Inferior parietal cortex (tissue), 1 donor: Measurements from ENCODE around the gene ENDOG.
"Not testable (repeated sequence)": the region's sequence is repeated elsewhere in the genome, so short reads cannot be mapped to it uniquely, and the experiment has no call there.

Source experiments
- DNase-seq: peaks from one replicate; pipeline ENCODE4 v3.0.0-alpha.2; 2016; ENCODE audit errors: extremely low spot score

Gene ENDOG

DNA sequence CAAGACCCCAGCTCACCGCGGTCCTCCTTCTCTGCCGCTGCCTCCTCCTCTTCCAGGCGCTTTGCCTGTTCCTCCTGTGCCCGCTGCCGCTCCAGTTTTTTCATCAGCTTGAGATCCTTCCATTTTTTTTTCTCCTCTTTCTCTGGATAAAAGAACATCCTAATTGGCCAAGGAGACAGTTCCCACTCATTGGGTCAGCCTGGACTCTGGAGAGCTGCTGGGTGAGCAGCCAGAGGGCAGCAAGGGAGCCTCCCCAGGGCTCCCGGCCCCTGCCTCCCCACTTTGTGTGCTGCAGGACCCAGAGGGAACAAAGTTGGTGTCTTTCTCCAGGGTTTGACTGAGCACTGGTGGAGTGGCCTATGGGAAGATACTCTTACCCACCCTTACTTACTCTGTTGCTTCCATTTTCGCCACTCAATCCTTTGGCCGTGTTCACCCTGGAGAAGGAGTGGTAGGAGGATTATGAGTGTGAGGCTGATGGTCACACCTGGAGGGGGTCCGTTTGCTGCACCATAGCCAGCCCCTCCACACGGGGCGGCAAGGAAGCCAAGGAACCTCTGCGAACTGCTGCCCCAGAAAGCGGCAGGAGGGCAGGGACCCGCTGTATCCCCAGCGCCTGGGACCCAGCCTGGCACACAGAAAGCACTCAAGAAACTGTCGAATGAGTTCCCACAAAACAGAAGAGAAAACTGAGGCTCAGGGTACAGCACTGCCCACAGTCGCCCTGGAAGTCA, 10.6 kb downstream of the ENDOG start:
- DNase-seq: no peak

DNA sequence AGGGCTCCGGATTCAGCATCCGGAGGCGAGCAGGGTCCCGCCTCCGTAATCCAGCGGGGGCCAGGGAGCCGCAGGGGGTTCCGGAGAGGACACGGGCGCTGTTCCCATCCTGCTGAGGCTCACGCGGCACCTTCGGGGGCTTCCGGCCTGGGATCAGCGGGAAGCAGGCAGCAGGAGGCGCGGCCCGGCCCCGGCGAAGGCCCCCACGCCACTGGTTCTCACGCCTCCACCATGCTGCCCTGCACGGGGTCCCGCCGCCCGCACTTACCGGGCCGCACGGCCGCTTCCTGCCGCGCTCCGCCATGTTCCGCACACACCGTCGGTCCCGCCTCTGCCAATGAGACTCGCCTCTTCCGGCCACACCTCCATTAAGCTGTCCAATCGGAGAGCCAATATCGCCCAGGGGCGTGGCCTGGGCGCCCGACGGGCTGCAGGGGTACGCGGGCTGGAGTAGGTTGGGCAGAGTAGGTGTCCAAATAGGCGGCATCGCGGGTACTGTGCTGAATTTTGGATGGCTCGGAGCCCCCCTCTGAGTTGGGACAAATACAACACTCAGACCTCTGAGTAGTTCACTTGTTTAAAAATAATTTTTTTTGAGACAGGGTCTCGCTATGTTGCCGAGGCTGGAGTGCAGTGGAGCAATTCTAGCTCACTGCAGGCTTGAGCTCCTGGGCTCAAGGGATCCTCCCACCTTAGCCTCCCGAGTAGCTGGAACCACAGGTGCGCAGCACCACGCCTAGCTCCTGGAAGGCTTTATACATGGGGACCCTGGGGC, 11.4 kb downstream of the ENDOG start, which contains the start of gene SPOUT1:
TSS of gene SPOUT1 (minus strand) at position 318 of the 775 bp plus-strand sequence. CDS start at position 304, 14 bp downstream.
- DNase-seq: peak; percentile 98

DNA sequence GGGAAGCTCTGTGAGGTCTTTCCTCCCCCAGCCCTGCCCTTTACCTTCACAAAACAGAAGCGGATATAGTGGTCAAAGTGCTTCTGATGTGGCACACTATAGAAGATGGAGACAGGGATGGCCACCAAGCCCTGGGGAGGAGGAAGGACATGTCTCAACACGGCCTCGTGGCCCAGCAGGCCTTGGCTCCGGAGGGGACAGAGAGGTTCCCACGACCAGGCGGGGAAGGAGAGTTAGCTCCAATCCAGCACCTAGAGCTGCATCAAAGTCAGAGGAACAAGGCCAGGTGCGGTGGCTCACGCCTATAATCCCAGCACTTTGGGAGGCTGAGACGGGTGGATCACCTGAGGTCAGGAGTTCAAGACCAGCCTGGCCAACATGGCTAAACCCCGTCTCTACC, 15.4 kb downstream of the ENDOG start:
- no peak for DNase-seq

DNA sequence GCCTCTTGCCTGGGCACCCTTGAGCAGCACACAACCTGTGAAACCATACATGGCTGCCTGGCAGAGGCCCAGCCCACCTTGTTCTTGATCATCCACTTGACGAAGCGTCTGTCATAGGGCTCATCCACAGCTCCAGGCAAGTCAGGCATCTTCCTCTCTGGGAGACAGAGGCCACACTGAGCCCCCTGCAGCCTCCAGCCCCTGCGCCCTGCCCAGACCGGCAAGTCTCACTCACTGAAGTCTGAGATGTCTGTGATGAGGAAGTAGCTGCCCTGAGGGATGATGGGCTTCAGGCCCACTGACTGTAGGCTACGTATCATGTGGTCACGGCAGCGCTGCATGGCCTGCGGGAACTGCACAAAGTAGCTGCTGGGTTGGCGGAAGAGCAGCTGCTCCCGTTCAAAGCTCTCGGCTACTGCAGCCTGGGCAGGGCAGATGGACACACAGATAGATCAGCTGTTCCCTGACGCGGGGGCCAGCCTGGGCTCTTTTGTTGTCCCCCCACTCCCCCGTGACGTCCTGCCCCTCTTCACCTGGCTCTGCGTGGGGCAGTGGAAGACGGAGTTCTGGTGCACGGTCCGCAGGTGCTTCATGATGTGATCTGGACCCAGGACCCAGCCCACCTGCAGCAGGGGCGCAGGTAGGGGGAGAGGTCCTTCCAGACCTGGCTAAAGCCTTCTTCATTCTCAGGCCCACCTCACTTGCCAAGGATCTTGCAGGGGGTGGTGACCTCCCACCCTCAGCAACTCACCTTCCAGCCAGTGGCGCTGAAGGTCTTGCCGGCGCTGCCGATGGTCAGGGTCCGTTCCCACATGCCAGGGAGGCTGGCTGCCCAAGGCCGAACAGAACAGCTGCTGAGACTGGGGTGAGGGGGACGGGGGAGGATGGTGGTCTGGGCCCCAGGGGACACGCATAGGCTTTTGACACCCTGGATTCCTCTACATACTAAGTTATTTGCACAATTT, 17.2 kb downstream of the ENDOG start:
- DNase-seq: no peak

DNA sequence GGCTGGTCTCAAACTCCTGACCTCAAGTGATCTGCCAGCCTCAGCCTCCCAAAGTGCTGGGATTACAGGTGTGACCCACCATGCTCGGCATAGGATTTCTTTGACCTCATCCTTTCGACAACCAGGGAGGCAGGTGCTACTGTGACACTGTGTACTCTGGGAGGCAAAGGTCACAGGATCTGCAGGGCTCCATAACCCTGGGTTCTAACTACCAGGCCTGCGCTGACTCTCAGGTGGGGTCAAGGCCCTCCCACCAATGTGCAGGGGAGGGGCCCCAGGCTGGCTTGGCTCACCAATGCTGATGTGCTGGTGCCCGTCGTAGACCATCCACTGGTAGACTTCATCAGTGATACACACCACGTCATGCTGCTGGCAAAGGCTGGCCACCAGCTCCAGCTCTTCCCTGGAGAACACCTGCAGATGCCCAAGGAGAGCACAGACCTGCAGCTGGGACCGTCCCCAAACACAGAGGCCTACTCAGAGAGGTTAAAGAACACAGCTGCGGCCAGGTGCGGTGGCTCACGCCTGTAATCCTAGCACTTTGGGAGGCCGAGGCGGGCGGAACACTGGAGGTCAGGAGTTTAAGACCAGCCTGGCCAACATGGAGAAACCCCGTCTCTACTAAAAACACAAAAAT, 18.3 kb downstream of the ENDOG start:
- no peak for DNase-seq

DNA sequence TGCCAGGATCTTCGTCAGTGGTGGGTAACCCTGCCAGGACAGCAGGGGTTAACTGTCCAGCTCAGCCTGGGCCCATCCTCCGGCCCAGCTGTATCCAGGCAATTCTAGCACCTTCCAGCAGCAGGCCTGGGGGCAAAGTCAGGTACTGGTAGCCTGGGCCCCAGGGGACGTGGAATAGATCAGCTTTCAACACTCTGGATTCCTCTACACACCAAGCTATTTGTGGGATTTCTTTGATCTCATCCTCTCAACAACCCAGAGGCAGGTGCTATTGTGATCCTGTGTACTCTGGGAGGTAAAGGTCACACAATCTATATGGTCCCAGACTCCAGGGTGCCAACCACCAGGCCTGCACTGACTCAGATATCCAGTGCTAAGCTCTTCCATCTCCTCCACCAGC, 20.0 kb downstream of the ENDOG start:
- DNase-seq: no peak

DNA sequence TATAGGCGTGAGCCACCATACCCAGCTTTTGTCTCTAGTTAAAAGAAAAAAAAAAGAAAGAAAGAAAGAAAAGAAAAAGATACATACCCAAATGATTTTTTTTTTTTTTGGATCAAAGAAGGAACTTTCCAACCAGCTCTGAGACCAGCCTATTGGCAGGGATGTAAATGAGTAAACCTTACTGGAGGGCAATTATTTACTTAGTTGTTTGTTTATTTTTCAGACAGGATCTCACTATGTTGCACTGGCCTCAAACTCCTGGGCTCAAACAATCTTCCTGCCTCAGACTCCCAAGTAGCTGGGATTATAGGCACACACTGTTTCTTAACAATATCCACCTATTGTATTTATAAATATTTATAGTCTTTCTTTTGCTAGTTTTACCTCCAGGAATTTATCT, 22.2 kb downstream of the ENDOG start:
- no peak for DNase-seq

DNA sequence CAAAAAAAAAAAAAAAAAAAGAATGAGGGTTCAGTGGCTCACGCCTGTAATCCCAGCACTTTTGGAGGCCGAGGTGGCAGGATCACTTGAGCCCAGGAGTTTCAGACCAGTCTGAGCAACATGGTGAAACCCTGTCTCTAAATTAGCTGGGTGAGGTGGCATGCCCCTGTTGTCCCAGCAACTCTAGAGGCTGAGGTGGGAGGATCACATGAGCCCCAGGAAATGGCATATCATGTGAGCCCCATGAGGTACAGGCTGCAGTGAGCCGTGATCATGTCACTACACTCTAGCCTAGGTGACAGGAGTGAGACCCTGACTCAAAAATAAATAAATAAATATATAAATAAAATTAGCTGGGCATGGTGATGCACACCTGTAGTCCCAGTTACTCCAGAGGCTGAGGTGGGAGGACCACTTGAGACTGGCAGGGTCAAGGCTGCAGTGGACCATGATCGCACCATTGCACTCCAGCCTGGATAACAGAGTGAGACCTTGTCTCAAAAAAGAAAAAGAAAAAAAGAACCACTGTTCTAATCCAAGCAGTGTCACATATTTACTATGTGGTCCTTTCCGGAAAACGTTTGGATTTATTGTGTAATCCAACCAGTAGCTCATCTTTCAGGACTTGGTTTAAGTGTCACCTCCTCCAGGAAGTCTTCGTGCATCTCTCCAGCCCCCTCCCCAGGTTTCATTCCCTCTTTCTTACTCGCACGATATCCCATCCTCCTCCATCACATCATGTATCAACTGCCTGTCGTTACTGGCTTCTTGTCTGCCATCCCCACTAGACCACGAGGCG, 23.6 kb downstream of the ENDOG start:
- DNase-seq: no peak

DNA sequence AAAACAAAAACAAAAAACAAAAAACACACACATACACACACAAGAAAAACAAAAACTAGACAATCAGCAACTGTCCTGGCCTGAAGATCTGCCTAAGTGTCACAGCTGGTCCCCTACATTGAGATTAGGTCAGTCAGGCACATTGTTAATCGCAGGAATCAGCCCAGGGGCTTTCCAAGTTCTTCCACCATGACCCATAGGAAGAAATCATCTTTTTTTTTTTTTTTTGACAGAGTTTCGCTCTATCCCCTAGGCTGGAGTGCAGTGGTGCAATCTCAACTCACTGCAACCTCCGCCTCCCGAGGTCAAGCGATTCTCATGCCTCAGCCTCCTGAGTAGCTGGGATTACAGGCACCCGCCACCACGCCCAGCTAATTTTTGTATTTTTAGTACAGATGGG, 24.9 kb downstream of the ENDOG start:
- not testable (repeated sequence) for DNase-seq

DNA sequence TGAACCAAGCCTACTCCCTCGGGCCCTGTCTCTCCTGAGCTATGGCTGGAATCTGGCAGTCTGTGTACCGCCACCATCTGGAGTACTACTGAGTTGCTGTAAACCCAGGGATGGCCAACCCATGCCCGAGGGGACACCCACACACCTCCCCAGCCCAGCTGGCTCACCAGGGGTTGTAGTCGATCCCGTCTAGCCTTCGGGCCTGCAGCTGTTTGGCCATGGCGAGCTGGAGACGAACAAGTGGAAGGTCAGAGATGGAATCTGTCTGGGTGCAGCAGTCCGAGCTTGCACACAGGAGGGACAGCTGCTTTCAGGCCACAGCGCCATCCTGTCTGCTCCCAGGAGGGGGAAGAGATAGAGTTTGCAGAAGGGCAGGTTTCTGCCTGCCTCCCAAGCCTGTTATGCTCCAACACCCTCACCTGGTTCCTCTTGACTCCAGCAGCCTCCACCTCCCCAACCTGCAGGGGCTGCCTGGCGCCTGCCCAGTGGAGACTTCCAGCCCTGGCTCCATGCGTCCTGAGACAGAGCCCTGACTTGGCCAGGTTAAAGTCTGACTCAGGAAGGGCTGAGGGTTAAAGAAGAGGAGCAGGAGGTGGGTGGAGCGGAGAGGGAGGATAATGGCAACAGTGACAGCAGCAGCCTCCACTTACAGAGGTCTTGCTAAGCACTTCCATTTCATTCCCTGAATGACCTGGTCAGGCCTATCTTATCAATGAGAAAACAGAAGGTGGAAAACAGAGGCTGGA, 27.1 kb downstream of the ENDOG start:
- DNase-seq: peak; percentile 13

DNA sequence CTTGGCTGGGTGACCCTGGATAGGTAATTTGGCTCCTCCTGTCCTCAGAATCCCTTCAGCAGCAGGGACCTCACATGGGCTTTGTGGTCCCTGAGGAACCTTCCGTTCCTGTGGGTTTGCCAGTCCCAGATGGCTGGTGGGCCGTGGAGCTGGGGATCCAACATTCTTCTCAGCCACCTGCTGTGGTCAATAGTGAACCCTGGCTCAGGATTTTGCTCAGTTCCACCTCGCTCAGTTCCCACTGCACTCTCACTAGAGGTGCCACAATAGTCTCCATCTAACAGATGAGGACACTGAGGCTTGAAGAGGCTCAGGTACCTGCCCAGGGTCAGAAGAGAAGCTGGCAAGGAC, 28.4 kb downstream of the ENDOG start:
- DNase-seq: no peak

DNA sequence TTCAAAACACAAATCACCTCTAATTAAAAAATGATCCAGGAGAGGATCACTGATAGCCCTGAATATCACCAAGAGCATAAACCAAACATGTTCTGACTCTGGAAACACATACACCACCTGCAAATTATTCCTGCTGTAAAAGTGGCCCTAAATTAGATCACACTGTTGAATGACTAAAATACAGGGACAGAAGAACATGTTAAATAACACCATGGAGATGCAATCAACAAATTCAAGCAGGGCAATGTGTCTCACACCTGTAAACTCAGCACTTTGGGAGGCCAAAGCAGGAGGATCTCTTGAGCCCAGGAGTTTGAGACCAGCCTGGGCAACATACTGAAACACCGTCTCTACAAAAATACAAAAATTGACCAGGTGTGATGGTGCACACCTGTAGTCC, 29.5 kb downstream of the ENDOG start:
- DNase-seq: no peak

DNA sequence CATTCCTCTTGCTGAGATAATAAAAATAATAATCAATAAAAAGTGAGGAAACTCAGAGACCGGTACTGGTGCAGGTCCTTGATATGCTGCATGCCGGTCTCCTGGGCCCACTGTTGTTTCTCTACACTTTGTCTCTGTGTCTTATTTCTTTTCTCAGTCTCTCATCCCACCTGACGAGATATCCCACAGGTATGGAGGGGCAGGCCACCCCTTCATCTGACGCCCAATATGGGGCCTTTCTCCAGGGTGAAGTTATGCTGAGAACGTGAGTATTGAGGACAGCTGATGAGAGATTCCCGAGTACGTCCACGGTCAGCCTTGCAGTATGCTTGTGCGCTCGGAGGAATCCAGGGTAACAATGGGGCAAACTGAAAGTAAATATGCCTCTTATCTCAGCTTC, 32.7 kb downstream of the ENDOG start:
- DNase-seq: not testable (repeated sequence)

DNA sequence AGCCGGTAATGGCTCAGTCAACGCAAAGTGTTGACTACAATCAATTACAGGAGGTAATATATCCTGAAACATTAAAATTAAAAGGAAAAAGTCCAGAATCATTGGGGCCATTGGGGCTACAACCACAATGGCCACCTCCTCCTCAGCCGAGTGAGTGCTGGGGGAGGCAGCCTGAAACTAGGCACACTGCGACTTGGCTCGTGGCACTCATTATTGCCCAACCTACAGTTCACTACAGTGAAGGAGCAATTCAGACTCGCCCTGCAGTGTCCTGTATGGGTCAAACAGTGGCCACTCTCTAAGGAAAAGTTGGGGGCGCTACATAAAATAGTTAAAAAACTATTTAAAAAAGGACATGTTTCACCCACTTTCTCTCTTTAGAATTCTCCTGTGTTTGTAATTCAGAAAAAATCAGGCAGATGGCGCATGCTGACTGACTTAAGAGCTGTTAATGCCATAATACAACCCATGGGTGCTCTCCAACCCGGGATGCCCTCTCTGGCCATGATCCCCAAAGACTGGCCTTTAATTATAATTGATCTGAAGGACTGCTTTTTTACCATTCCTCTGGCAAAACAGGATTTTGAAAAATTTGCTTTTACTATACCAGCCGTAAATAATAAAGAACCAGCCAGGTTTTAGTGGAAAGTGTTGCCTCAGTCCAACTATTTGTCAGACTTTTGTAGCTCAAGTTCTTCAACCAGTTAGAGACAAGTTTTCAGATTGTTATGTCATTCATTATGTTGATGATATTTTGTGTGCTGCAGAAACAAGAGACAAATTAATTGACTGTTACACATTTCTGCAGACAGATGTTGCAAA, 33.7 kb downstream of the ENDOG start:
- DNase-seq: peak; percentile 69

DNA sequence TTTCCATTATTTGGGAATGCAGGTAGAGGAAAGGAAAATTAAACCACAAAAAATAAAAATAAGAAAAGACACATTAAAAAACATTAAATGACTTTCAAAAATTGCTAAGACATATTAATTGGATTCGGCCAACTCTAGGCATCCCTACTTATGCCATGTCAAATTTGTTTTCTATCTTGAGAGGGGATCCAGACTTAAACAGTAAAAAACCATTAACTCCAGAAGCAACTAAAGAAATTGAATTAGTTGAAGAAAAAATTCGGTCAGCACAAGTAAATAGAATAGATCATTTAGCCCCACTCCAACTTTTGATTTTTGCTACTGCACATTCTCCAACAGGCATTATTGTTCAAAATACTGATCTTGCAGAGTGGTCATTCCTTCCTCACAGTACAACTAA, 34.3 kb downstream of the ENDOG start:
- DNase-seq: not testable (repeated sequence)

DNA sequence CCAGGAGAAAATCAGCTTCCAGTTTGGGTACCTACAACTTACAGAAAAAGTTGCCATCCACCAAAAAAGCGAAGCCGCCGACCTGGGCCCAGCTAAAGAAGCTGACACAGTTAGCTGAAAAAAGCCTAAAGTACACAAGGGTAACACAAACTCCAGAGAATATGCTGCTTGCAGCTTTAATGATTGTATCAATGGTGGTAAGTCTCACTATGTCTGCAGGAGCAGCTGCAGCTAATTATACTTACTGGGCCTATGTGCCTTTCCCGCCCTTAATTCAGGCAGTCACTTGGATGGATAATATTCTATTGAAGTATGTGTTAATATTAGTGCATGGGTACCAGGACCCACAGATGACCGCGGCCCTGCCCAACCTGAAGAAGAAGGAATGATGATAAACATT, 36.2 kb downstream of the ENDOG start:
- not testable (repeated sequence) for DNase-seq

DNA sequence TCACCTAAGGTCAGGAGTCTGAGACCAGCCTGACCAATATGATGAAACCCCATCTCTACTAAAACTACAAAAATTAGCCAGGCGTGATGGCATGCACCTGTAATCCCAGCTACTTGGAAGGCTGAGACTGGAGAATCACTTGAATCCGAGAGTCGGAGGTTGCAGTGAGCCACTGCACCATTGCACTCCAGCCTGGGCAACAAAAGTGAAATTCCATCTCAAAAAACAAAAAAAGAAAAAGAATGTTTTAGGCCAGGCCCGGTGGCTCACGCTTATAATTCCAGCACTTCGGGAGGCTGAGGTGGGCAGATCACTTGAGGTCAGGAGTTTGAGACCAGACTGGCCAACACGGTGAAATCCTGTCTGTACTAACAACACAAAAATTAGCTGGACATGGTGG, 40.2 kb downstream of the ENDOG start:
- DNase-seq: not testable (repeated sequence)

DNA sequence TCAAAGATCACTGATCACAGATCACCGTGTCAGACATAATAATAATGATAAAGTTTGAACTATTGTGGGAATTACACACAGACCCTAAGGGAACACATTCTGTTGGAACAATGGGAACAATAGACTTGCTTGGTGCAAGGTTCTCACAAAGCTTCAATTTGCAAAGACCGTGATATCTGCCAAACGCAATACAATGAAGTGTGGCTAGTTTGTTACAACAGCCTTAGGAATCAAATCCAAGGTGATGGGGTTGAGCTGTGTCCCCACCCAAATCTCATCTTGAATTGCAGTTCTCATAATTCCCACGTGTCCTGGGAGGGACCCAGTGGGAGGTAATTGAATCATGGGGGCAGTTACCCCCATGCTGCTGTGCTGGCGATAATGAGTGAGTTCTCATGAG, 42.6 kb downstream of the ENDOG start:
- DNase-seq: no peak

DNA sequence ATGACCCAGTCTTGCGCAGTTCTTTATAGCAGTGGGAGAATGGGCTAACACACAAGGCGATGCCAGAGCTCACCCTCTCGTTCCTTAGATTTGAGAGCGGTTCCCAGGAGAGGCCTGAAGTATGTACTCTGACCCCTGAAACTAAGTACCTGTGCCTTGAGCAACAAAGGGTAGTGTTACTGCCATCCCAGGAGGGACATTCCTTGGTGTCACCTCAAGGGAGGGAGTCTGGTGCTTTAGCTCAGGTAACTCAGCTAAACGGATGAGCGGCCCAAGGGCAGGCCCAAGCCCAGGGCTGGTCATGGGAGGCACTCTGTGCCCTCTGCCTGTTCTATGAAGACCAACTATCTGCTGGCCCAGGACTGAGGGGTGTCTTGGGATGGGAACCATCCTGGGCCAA, 43.2 kb downstream of the ENDOG start:
- DNase-seq: no peak
